ENCODE measurements around the gene NCOR1.
"Not testable (repeated sequence)": the region's sequence is repeated elsewhere in the genome, so short reads cannot be mapped to it uniquely, and the experiment has no call there.

NCOR1 gene
- 215 to 336 reads per million in 2 experiments for total RNA-seq

GRCh38 chr17:16215273-16215964, at the start of gene NCOR1:
Gene NCOR1 (minus strand): TSS chr17:16215534. CDS start chr17:16194569, 20,965 bp downstream.
- peak; percentile 82 for DNase-seq (ENCODE audit: low read depth)

DNA sequence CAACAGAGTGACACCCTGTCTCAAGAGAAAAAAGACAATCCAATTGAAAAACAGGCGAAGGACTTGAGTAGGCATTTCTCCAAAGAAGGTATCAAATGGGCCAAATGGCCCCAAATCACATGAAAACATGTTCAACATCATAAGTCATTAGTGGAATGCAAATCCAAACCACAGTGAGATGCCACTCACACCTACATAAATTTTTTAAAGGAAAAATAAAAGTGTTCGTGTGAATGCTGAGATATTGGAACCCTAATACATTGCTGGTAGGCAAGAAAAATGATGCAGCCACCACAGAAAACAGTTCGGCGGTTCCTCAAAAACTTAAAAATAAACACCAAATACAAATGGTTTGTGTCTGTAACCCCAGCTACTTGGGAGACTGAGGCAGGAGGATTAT, 46.9 kb upstream of the NCOR1 start:
- no peak for DNase-seq (ENCODE audit: low read depth)

- DNase-seq (ENCODE audit: low read depth) = no peak
Observed at GRCh38 chr17:16261049-16261448, 45.7 kb upstream of the NCOR1 start.

GRCh38 chr17:16259926-16260325, 44.6 kb upstream of the NCOR1 start:
- DNase-seq (ENCODE audit: low read depth) = no peak

- DNase-seq (ENCODE audit: low read depth) = no peak
Observed at GRCh38 chr17:16258901-16259300, 43.6 kb upstream of the NCOR1 start.

GRCh38 chr17:16255481-16255921, 40.2 kb upstream of the NCOR1 start:
- DNase-seq (ENCODE audit: low read depth) = no peak

DNA sequence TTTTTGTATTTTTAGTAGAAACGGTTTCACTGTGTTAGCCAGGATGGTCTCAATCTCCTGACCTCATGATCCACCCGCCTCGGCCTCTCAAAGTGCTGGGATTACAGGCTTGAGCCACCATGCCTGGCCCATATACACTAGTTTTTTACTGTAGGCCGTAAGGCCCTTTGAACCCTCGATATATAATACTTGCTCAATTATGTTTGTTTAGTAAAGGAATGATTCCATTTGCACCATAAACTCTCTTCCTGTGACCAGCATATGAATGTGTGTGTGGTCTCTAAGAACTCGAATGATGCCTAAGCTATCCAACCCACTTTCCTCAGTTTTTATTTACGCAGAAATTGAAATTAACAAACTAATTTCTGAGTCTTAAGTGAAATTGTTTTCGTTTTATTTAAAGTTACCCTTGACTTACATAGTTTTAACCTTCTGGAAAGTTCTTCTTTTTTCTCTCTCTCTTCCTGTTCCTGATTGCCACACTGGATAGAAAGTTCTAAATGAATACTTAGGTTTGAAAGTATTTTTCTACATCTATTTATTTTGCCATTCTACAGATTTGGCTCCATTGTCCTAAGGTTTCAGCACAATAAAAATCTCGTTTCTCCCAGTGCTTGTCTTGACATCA, 39.6 kb upstream of the NCOR1 start:
- no peak for DNase-seq (ENCODE audit: low read depth)

DNA sequence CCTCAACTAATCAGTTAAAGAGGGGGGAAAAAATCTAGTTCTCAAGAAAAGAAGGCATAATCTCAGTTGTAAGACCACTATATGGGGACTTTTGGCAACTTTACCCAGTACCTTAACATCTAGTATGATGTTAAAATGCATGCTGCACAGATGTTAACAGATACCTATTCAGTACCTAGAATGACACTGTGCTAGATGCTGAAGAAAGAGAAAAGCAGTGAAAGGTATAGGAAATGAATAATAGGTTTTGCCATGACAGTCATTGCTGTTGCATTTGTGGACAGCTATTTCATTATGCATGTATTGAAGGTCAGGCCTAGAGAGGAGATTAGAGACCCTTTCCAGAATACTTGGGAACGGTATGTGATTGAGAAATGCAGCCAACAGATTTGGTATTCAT, 36.2 kb upstream of the NCOR1 start:
- DNase-seq (ENCODE audit: low read depth) = no peak

GRCh38 chr17:16251043-16251442, 35.7 kb upstream of the NCOR1 start:
- DNase-seq (ENCODE audit: low read depth) = no peak

DNA sequence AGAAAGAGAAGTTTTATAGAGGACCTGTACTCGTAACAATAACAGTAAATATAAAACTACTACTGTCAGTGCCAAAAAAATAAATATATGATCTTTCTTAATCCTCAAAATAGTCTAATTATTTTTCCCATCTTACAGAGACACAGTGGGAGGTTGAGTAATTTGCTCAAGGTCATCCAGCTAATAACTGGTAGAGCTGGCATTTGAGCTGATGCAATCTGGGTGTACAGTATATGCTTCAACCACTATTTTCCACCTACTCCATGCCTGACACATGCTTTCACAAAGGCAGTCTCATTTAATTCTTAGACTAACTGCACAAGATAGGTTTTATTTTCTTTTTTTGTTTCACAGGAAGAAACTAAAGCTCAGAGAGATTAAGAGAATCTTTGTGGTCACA, 35.3 kb upstream of the NCOR1 start:
- no peak for DNase-seq (ENCODE audit: low read depth)

- DNase-seq (ENCODE audit: low read depth) = no peak
Observed at GRCh38 chr17:16247586-16247984, 32.3 kb upstream of the NCOR1 start.

DNA sequence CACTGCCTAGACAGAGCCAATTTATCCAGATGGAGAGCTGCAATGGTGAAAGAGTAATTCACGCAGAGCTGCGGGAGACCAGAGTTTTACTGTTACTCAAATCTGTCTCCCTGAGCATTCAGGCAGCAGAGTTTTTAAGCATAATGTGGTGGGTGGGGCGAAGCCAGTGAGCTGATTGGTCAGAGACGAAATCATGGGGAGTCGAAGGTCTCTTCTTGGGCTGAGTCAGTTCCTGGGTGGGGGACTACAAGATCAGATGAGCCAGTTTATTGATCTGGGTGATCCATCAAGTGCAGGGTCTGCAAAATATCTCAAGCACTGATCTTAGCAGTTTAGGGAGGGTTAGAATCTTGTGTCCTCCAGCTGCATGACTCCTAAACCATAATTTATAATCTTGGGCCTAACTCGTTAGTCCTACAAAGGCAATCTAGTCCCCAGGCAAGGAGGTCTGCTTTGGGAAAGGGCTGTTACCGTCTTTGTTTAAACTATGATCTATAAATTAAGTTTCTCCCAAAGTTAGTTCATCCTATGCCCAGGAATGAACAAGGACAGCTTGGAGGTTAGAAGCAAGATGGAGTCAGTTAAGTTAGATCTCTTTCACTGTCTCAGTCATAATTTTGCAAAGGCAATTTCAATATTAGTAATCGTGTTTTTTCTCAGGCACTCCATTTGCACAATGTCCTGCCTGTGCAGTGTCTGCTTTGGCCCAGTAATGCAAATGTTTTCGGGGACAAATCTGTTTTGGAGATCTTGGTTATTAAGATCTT, 28.6 kb upstream of the NCOR1 start:
- no peak for DNase-seq (ENCODE audit: low read depth)

DNA sequence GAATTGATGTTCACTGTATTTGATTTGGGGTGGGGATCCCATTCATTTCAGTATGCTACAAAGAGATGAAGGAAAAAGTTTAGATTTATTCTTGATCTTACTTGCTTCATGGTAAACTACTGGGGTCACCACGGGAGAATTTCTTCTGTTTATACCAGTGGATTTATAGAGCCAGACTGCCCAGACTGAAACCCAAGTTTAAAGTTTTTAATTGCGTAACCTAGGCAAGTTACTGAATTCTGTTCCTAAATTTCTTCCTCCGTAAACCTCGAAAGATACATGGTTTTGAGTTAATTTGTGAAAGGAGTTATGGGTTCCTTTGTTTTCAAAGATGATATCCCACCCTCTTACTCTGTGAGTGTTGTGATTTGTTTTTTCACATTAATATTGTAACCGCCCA, 28.1 kb upstream of the NCOR1 start:
- no peak for DNase-seq (ENCODE audit: low read depth)

GRCh38 chr17:16241906-16242399, 26.6 kb upstream of the NCOR1 start:
- DNase-seq (ENCODE audit: low read depth) = no peak

- DNase-seq (ENCODE audit: low read depth) = no peak
Observed at GRCh38 chr17:16239931-16240330, 24.6 kb upstream of the NCOR1 start.

- no peak for DNase-seq (ENCODE audit: low read depth)
Observed at GRCh38 chr17:16232391-16232790, 17.1 kb upstream of the NCOR1 start.

GRCh38 chr17:16229912-16230561, 14.7 kb upstream of the NCOR1 start:
- DNase-seq (ENCODE audit: low read depth) = not testable (repeated sequence)

DNA sequence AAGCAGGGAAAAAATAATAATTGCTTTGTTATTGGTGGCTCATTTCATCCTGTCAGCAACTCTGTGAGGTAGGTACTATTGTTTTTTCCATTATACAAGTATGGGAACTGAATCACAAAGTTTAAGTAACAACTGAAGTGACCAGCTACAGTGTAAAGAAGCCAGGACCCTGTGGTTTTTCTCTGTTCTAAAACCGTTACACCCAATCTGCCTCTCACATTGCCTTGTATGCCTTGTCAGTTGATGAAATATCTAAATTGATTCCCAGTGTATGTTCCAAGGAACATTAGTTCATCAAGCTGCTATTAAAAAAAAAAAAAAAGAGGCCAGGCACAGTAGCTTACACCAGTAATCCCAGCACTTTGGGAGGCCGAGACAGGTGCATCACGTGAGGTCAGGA, 7.1 kb upstream of the NCOR1 start:
- DNase-seq (ENCODE audit: low read depth) = no peak

GRCh38 chr17:16217002-16217635, 1.8 kb upstream of the NCOR1 start, which contains the start of gene PIGL:
Gene PIGL (plus strand): TSS chr17:16217210. CDS start chr17:16217227, 17 bp downstream.
- peak; percentile 69 for DNase-seq (ENCODE audit: low read depth)

- DNase-seq (ENCODE audit: low read depth) = not testable (repeated sequence)
Observed at GRCh38 chr17:16216341-16217001, 1.1 kb upstream of the NCOR1 start.

DNA sequence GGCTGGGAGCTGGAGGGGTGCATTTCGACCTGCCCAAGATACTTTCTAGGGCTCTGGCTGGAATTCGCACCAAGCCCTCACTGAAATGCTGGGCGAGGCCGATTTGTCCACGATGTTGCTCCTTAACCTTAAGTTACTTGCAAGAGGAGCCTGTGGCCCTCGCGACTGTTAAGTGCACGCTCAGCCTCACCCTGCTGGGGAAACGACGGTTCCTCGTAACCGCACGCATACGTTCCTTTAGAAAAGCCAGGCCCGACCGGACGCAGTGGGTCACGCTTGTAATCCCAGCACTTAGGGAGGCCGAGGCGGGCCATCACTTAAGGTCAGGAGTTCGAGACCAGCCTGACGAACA, 607 bp upstream of the NCOR1 start:
- peak; percentile 2 for DNase-seq (ENCODE audit: low read depth)

Data from T follicular helper cell (primary cell).